Activated naive CD8-positive, alpha-beta T cell treated with anti-CD3 and anti-CD28 coated beads, Interleukin-2, amount 10 ng/mL, durations not matched to agents 7 days and 5 days (primary cell): ENCODE measurements around the gene ENOX2. TPM values are rescaled to one million over a fixed set of nuclear protein-coding genes. Genes with fewer than 3 reads are reported as not detected.

ENCODE experiments used
- ATAC-seq: fragments of 150-1000 bp; cut with Tn5 transposase; one replicate; pipeline ENCODE4 v1.10.0; 2021; ENCODE audit warnings: low read depth, moderate library complexity
- POLR2A ChIA-PET: fragments of 350-600 bp; sonication (Branson Sonifier 250); formaldehyde crosslinking; loops from one replicate; lab custom pipeline; 2021; ENCODE audit warnings: antibody characterized with exemption; lab: Charles Lee
- DNase-seq: peaks from one replicate; pipeline ENCODE4 v3.0.0; 2021
- H3K27ac Mint-ChIP-seq: one replicate; pipeline ENCODE4 v1.8.0; 2022; ENCODE audit warnings: mild to moderate bottlenecking, mixed read lengths
- H3K27me3 Mint-ChIP-seq: one replicate; pipeline ENCODE4 v1.8.0; 2022; ENCODE audit warnings: mild to moderate bottlenecking, moderate library complexity, mixed read lengths
- H3K36me3 Mint-ChIP-seq: one replicate; pipeline ENCODE4 v1.8.0; 2021; ENCODE audit warnings: mild to moderate bottlenecking, mixed read lengths
- H3K4me1 Mint-ChIP-seq: one replicate; pipeline ENCODE4 v1.8.0; 2021; ENCODE audit warnings: mixed read lengths
- H3K4me3 Mint-ChIP-seq: one replicate; pipeline ENCODE4 v1.8.0; 2022; ENCODE audit warnings: mild to moderate bottlenecking, moderate library complexity, mixed read lengths
- H3K9me3 Mint-ChIP-seq: one replicate; pipeline ENCODE4 v1.8.0; 2021; ENCODE audit warnings: mixed read lengths
- total RNA-seq, 2 experiments: library from RNA; stranded (reverse); gene quantifications; one replicate each; pipeline ENCODE4 v1.2.3, GENCODE V29; 2021

ENOX2 gene
- total RNA-seq, 2 experiments from 2014 or later, result 11.4 to 13.1 TPM

DNA sequence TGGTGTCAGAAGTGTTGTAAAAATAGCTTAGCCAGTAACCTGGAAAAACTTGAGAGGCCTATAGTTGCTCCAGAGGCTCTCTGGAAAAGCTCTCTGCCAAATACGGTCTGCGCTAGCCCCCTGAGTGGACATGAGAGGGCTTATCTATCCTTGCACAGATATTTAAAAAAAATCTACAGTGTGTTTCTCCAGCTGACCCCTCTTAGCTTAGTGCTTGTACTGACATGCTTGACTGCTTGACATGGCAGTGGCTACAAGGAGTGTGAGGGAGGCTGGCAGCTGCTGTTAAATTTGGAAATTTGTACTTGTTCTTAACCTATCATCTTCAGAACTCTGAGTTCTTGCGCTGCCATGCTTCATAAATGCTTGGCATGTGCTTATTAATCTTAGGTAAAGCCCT is 272.0 kb downstream of the ENOX2 start:
- H3K36me3 Mint-ChIP-seq, result no peaks in the 10 kb centered on the region

DNA sequence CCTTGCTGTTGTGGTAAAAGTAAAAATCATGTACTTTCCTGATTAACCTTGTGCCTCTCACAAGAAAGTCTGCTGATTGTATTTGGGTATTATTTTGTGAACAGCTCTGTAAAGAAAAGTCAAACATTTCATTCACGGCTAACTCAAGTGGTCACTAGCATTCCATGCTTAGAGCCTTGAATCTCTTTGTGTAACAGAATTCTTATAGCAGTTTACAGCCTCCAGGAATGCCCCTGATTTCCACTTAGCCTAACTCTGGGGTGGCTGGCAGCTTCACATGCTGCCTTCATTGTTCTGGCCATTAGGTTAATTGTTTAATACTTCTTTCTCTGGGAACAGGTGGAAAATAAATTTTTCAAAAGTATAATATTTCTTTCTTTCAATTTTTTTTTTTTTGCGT is 274.5 kb downstream of the ENOX2 start:
- no peaks in the 10 kb centered on the region for H3K27me3 Mint-ChIP-seq
- POLR2A ChIA-PET, result no interaction called here
- ATAC-seq (no peak), DNase-seq (no peak)
- H3K27ac Mint-ChIP-seq, result no peak overlapping the region
- no peaks in the 10 kb centered on the region for H3K4me1 Mint-ChIP-seq
- no peaks in the 10 kb centered on the region for H3K36me3 Mint-ChIP-seq
- H3K4me3 Mint-ChIP-seq, result no peak overlapping the region
- H3K9me3 Mint-ChIP-seq, result no peaks in the 10 kb centered on the region

More for the DNA sequence above, 272.0 kb downstream of the ENOX2 start:
- no peak overlapping the region for H3K27ac Mint-ChIP-seq
- POLR2A ChIA-PET, result no interaction called here
- DNase-seq (no peak), ATAC-seq (no peak)
- H3K9me3 Mint-ChIP-seq, result no peaks in the 10 kb centered on the region
- no peaks in the 10 kb centered on the region for H3K4me1 Mint-ChIP-seq
- no peak overlapping the region for H3K4me3 Mint-ChIP-seq
- no peaks in the 10 kb centered on the region for H3K27me3 Mint-ChIP-seq

DNA sequence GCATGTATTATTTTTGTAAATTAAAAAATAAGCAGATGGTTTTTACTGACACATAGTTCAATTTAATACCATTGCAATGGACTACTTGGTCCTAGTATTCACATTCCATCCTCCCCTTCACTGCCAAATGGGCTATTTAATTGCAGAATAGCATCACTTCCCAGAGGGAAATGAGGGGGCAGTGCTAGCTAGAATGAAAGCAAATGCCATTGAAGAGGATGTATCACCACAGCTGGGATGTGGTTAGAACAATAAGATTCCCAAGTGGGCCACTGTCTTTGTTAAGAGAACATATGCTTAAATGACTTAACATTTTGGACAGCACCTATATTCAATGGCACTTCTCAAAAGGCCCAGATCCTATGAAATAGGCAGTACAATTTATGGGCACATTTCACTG is 276.5 kb downstream of the ENOX2 start:
- no peaks in the 10 kb centered on the region for H3K27me3 Mint-ChIP-seq
- ATAC-seq (no peak), DNase-seq (no peak)
- H3K4me3 Mint-ChIP-seq, result no peak overlapping the region
- no peak overlapping the region for H3K27ac Mint-ChIP-seq
- H3K4me1 Mint-ChIP-seq, result no peaks in the 10 kb centered on the region
- no peaks in the 10 kb centered on the region for H3K36me3 Mint-ChIP-seq
- POLR2A ChIA-PET, result no interaction called here
- no peaks in the 10 kb centered on the region for H3K9me3 Mint-ChIP-seq

DNA sequence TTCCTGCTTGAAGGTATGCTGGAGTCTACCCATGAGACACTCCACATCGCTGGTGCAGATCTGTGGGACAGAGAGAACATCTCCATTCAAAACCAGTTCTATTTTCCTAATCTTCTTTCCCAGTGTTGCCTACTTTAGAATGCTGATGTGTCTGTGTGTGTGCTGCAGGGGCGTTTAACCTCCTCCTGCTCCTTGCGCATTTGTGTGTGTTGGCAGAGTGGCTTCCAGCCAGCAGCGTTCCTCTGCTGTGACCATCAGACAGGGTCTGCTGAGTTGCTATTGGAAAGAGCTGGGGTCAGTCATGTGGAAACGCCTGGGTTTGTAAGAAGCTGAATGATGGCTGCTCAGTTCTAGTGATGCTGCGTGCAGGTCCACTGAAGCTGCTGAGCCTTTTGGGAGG is 277.6 kb downstream of the ENOX2 start:
- no peak overlapping the region for H3K4me3 Mint-ChIP-seq
- DNase-seq (no peak), ATAC-seq (no peak)
- no peaks in the 10 kb centered on the region for H3K27me3 Mint-ChIP-seq
- H3K4me1 Mint-ChIP-seq, result no peaks in the 10 kb centered on the region
- H3K9me3 Mint-ChIP-seq, result no peaks in the 10 kb centered on the region
- POLR2A ChIA-PET, result no interaction called here
- no peak overlapping the region for H3K27ac Mint-ChIP-seq
- H3K36me3 Mint-ChIP-seq, result no peaks in the 10 kb centered on the region

GRCh38 chrX:130623518-130623917 is 279.5 kb downstream of the ENOX2 start:
- no peaks in the 10 kb centered on the region for H3K36me3 Mint-ChIP-seq
- no peaks in the 10 kb centered on the region for H3K27me3 Mint-ChIP-seq
- DNase-seq (no peak), ATAC-seq (no peak)
- no peaks in the 10 kb centered on the region for H3K4me1 Mint-ChIP-seq
- H3K4me3 Mint-ChIP-seq, result no peak overlapping the region
- H3K27ac Mint-ChIP-seq, result no peak overlapping the region
- H3K9me3 Mint-ChIP-seq, result no peaks in the 10 kb centered on the region
- POLR2A ChIA-PET, result no interaction called here

DNA sequence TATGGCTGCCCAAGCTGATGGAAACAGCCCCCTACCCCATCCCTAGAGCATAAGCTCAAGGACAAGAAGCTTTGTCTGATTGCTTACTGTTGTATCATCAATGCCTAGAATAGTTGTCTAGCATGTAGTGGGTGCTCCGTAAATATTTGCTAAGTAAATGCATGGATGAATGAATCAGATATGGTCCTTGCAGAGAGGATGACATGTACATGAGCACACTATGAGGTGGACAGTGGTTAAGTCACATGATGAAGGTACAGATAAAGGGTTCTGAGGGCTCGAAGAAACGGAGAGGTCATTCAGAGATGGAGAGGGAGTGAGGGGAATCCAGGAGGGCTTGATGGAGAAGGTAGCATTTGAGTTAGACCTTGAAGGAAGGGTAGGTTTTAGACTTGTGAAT is 287.1 kb downstream of the ENOX2 start:
- H3K27me3 Mint-ChIP-seq, result no peaks in the 10 kb centered on the region
- no peak for DNase-seq
- no peaks in the 10 kb centered on the region for H3K36me3 Mint-ChIP-seq
- ATAC-seq, result no peak
- no peaks in the 10 kb centered on the region for H3K9me3 Mint-ChIP-seq
- H3K27ac Mint-ChIP-seq, result no peak overlapping the region
- POLR2A ChIA-PET, result no interaction called here
- no peaks in the 10 kb centered on the region for H3K4me1 Mint-ChIP-seq
- H3K4me3 Mint-ChIP-seq, result no peak overlapping the region

DNA sequence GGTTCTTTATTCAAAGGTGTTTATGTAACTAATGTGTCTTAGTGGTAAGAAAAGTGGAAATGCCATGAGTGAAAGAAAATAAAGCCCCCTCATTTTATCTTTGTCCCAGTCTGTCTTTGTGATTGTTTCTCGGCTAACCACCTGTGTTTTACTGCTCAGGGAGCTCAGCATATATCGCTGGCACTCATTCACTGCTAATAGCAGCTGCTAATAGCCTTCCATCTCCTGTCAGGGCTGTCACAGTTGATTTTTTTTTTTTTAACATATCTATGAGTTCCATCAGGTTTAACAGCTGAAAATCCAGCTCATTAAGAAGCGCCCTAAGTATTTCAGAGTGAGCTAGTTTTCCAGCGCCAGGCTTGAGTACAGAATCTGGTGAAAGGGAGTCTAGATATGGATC is 295.6 kb downstream of the ENOX2 start:
- H3K4me3 Mint-ChIP-seq, result no peak overlapping the region
- no peak for ATAC-seq
- no peaks in the 10 kb centered on the region for H3K4me1 Mint-ChIP-seq
- POLR2A ChIA-PET, result no interaction called here
- no peak overlapping the region for H3K27ac Mint-ChIP-seq
- no peaks in the 10 kb centered on the region for H3K27me3 Mint-ChIP-seq
- no peak for DNase-seq
- no peaks in the 10 kb centered on the region for H3K36me3 Mint-ChIP-seq
- H3K9me3 Mint-ChIP-seq, result no peaks in the 10 kb centered on the region

- no peak for ATAC-seq
- POLR2A ChIA-PET, result no interaction called here
- H3K4me3 Mint-ChIP-seq, result no peak overlapping the region
Observed at GRCh38 chrX:130606425-130606824, 296.6 kb downstream of the ENOX2 start.

DNA sequence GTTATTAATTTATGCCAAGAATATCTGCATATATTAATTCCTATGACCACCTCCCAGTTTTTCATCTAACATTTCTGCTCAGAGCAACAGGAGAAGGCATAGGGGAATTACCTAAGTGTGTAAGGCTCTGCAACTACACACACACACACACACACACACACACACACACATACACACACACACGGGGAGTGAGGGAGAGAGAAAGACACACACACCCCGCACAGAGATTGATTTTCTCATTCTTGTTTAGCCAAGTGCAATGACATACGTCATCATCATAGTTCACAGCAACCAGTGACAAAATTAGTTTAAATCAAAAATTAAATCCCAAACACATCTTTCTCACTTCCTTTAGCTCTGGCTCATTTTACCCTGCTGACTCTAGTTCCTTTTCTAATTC is 298.1 kb downstream of the ENOX2 start:
- no peak for DNase-seq
- H3K27me3 Mint-ChIP-seq, result peaks cover under 1% of the 10 kb centered on the region
- no peak overlapping the region for H3K27ac Mint-ChIP-seq
- H3K4me3 Mint-ChIP-seq, result no peak overlapping the region
- no peak for ATAC-seq
- H3K4me1 Mint-ChIP-seq, result no peaks in the 10 kb centered on the region
- no peaks in the 10 kb centered on the region for H3K36me3 Mint-ChIP-seq
- H3K9me3 Mint-ChIP-seq, result no peaks in the 10 kb centered on the region
- POLR2A ChIA-PET, result no interaction called here

More at GRCh38 chrX:130606425-130606824, 296.6 kb downstream of the ENOX2 start:
- no peak for DNase-seq
- Mint-ChIP-seq H3K27ac (no peak overlapping the region), H3K27me3 (no peaks in the 10 kb centered on the region), H3K36me3 (no peaks in the 10 kb centered on the region), H3K9me3 (no peaks in the 10 kb centered on the region), H3K4me1 (no peaks in the 10 kb centered on the region)

DNA sequence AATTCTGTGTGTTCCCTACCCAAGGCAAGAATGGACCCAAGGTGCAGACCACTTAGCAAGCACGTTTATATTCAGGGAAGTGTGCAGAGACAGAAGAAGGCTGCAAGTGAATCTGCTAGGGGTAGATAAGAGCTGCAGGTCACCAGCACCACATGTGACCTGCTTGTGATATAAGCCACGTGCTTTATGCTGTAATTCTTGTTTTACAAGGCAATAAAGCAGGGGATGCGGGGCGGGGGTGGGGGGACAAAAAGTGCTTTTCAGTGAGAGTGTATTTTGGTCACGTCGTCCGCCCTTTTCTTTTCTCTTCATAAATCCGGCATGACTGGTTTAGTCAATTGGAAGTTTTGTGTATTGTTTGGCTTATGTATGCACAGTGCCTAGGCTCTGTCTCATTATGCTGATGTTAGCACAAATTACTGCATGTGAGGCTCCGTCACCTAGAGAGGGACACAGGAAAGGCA is 308.5 kb downstream of the ENOX2 start:
- no peak overlapping the region for H3K27ac Mint-ChIP-seq
- no peak for DNase-seq
- H3K27me3 Mint-ChIP-seq, result peaks cover 3% of the 10 kb centered on the region
- POLR2A ChIA-PET, result no interaction called here
- no peaks in the 10 kb centered on the region for H3K36me3 Mint-ChIP-seq
- no peak for ATAC-seq
- no peaks in the 10 kb centered on the region for H3K9me3 Mint-ChIP-seq
- H3K4me1 Mint-ChIP-seq, result no peaks in the 10 kb centered on the region
- no peak overlapping the region for H3K4me3 Mint-ChIP-seq

GRCh38 chrX:130593911-130594310 is 309.1 kb downstream of the ENOX2 start:
- Mint-ChIP-seq H3K4me1 (no peaks in the 10 kb centered on the region), H3K9me3 (no peaks in the 10 kb centered on the region), H3K36me3 (no peaks in the 10 kb centered on the region), H3K4me3 (no peak overlapping the region), H3K27me3 (peaks cover 3% of the 10 kb centered on the region), H3K27ac (no peak overlapping the region)
- DNase-seq, result no peak
- POLR2A ChIA-PET, result no interaction called here
- ATAC-seq, result no peak

- POLR2A ChIA-PET, result no interaction called here
- ATAC-seq, result no peak
Observed at GRCh38 chrX:130592204-130592603, 310.8 kb downstream of the ENOX2 start.

GRCh38 chrX:130578906-130579305 is 324.1 kb downstream of the ENOX2 start:
- H3K4me1 Mint-ChIP-seq, result no peaks in the 10 kb centered on the region
- DNase-seq (no peak), ATAC-seq (no peak)
- POLR2A ChIA-PET, result no interaction called here
- H3K27ac Mint-ChIP-seq, result no peak overlapping the region
- no peaks in the 10 kb centered on the region for H3K36me3 Mint-ChIP-seq
- no peak overlapping the region for H3K4me3 Mint-ChIP-seq
- no peaks in the 10 kb centered on the region for H3K27me3 Mint-ChIP-seq
- H3K9me3 Mint-ChIP-seq, result no peaks in the 10 kb centered on the region

More at GRCh38 chrX:130592204-130592603, 310.8 kb downstream of the ENOX2 start:
- DNase-seq, result no peak
- no peak overlapping the region for H3K4me3 Mint-ChIP-seq
- H3K27ac Mint-ChIP-seq, result no peak overlapping the region
- no peaks in the 10 kb centered on the region for H3K36me3 Mint-ChIP-seq
- no peaks in the 10 kb centered on the region for H3K9me3 Mint-ChIP-seq
- peaks cover 1% of the 10 kb centered on the region for H3K27me3 Mint-ChIP-seq
- no peaks in the 10 kb centered on the region for H3K4me1 Mint-ChIP-seq

DNA sequence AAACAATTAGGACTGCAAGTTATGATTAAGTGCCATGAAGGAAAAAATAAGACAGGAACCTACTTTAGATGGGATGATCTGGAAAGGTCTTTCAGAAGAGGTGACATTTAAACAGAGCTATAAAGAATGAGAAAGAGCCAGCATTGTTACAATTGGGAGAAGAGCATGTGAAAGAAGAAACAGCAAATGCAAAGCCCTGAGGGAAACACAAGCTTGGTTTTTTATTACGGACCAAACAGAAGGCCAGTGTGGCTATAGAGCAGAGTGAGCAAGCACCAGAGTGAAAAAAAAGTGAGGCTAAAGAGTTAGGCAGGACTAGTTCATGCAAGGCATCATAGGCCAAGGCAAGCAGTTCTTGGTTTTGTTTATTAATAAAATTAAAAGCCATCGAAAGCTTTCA is 325.6 kb downstream of the ENOX2 start:
- POLR2A ChIA-PET, result no interaction called here
- ATAC-seq, result no peak

GRCh38 chrX:130575831-130576389 is 327.1 kb downstream of the ENOX2 start:
- Mint-ChIP-seq H3K4me1 (no peaks in the 10 kb centered on the region), H3K36me3 (no peaks in the 10 kb centered on the region), H3K4me3 (no peak overlapping the region), H3K27me3 (no peaks in the 10 kb centered on the region), H3K9me3 (no peaks in the 10 kb centered on the region), H3K27ac (no peak overlapping the region)
- DNase-seq (no peak), ATAC-seq (no peak)
- POLR2A ChIA-PET, result no interaction called here

More for the DNA sequence above, 325.6 kb downstream of the ENOX2 start:
- no peaks in the 10 kb centered on the region for H3K36me3 Mint-ChIP-seq
- DNase-seq, result no peak
- H3K27me3 Mint-ChIP-seq, result no peaks in the 10 kb centered on the region
- H3K4me1 Mint-ChIP-seq, result no peaks in the 10 kb centered on the region
- no peak overlapping the region for H3K4me3 Mint-ChIP-seq
- no peaks in the 10 kb centered on the region for H3K9me3 Mint-ChIP-seq
- no peak overlapping the region for H3K27ac Mint-ChIP-seq
